Neural cell (in vitro differentiated cells): ENCODE data around the gene SERTAD1.

Experiments
- EP300 ChIP-seq: fragments of 450-650 bp; conservative IDR thresholded peaks from 2 replicates; pipeline ENCODE4 v1.6.1; 2014; ENCODE audit warnings: antibody characterized with exemption, mild to moderate bottlenecking, moderate library complexity; ENCODE audit not compliant: poor library complexity, severe bottlenecking
- EZH2 ChIP-seq: fragments of 200-600, 300-800 bp; shearing (Covaris generic), sonication (generic); IDR thresholded peaks from 2 replicates; pipeline ENCODE4 v1.6.1; 2014; ENCODE audit warnings: antibody characterized with exemption, low read length, borderline replicate concordance, mild to moderate bottlenecking; ENCODE audit not compliant: insufficient read depth, poor library complexity, severe bottlenecking
- MXI1 ChIP-seq: fragments of 450-650 bp; conservative IDR thresholded peaks from 2 replicates; pipeline ENCODE4 v1.6.1; 2014; ENCODE audit warnings: antibody characterized with exemption, mild to moderate bottlenecking; ENCODE audit not compliant: poor library complexity, severe bottlenecking
- POLR2AphosphoS5 ChIP-seq: IDR thresholded peaks from 2 replicates; pipeline ENCODE4 v1.6.1; 2012
- SMC3 ChIP-seq: fragments of 450-650 bp; conservative IDR thresholded peaks from 2 replicates; pipeline ENCODE4 v1.6.1; 2014; ENCODE audit warnings: antibody characterized with exemption, mild to moderate bottlenecking, moderate library complexity; ENCODE audit not compliant: poor library complexity
- TAF1 ChIP-seq: IDR thresholded peaks from 2 replicates; pipeline ENCODE4 v1.6.1; 2012; ENCODE audit warnings: low read depth
- TF ChIP-seq, protein P1 (sequence below): fragments of 450-650 bp; IDR thresholded peaks from 2 replicates; pipeline ENCODE4 v1.5.1; 2014; ENCODE audit warnings: antibody characterized with exemption, mild to moderate bottlenecking, moderate library complexity; ENCODE audit not compliant: poor library complexity, severe bottlenecking

DNA sequence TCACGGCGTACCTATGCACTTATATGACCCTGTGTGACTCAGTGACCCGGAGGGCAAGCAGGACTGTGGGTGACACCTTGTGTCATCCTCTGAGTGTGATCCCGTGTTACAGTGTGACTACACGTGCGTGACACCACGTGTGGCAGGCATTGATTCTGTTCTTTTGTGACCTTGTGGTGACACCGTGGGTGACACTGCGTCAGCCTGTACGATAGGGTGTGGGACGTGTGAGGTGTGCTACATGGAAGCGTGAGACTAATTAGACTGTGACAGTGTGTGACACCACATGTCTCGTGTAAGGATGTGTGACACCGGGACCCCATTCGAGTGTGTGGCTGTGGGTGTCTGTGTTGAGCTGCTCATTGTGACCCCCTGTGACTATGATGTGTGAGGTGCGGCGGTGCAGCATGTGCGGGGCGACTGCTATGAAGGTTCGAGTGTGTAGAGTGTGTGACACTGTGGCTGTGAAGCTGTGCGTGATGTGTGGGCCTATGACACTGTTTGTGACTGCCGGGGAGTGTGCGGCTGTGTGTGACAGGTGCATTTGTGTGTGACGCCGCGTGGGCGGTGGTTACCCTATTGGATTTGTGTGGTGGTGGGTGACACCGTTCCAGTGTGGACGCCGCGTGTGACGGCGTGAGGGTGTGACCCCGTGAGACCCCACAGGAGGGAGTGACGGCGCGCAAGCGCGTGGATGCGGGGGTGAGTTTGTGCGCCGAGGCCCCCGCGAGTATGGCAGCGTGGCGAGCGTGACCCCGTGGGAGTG is 40.6 kb upstream of the SERTAD1 start:
- TF ChIP-seq EZH2 (no peak), SMC3 (no peak), MXI1 (peak; percentile 86), EP300 (peak; percentile 15), POLR2AphosphoS5 (no peak), TAF1 (no peak)
- TF ChIP-seq, protein P1, sequence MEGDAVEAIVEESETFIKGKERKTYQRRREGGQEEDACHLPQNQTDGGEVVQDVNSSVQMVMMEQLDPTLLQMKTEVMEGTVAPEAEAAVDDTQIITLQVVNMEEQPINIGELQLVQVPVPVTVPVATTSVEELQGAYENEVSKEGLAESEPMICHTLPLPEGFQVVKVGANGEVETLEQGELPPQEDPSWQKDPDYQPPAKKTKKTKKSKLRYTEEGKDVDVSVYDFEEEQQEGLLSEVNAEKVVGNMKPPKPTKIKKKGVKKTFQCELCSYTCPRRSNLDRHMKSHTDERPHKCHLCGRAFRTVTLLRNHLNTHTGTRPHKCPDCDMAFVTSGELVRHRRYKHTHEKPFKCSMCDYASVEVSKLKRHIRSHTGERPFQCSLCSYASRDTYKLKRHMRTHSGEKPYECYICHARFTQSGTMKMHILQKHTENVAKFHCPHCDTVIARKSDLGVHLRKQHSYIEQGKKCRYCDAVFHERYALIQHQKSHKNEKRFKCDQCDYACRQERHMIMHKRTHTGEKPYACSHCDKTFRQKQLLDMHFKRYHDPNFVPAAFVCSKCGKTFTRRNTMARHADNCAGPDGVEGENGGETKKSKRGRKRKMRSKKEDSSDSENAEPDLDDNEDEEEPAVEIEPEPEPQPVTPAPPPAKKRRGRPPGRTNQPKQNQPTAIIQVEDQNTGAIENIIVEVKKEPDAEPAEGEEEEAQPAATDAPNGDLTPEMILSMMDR: no peak
